ENCODE results near the gene UBE4A.

UBE4A gene

DNA sequence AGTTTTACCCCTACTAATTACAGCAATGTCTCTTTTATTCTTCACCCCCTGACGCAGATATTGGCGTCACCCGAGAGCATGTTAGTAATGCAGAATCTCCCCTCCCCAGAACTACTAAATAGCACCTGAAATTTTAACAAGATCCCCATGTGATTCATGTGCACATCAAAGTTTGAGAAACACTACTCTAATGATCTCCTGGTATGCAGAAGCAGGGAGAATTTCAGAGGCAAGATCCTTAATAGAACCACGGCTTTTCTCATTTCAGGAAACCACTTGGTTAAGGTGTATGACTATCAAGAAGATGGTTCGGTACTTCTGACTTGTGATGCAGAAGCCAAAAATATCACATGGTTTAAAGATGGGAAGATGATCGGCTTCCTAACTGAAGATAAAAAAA, 9.9 kb upstream of the UBE4A start:
- no peak for TF ChIP-seq CTCF (IDR thresholded peaks at IDR 0.05; ENCODE audit: insufficient read depth, low read length)
- TF ChIP-seq, protein P1, sequence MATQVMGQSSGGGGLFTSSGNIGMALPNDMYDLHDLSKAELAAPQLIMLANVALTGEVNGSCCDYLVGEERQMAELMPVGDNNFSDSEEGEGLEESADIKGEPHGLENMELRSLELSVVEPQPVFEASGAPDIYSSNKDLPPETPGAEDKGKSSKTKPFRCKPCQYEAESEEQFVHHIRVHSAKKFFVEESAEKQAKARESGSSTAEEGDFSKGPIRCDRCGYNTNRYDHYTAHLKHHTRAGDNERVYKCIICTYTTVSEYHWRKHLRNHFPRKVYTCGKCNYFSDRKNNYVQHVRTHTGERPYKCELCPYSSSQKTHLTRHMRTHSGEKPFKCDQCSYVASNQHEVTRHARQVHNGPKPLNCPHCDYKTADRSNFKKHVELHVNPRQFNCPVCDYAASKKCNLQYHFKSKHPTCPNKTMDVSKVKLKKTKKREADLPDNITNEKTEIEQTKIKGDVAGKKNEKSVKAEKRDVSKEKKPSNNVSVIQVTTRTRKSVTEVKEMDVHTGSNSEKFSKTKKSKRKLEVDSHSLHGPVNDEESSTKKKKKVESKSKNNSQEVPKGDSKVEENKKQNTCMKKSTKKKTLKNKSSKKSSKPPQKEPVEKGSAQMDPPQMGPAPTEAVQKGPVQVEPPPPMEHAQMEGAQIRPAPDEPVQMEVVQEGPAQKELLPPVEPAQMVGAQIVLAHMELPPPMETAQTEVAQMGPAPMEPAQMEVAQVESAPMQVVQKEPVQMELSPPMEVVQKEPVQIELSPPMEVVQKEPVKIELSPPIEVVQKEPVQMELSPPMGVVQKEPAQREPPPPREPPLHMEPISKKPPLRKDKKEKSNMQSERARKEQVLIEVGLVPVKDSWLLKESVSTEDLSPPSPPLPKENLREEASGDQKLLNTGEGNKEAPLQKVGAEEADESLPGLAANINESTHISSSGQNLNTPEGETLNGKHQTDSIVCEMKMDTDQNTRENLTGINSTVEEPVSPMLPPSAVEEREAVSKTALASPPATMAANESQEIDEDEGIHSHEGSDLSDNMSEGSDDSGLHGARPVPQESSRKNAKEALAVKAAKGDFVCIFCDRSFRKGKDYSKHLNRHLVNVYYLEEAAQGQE (IDR thresholded peaks at IDR 0.05; ENCODE audit: insufficient replicate concordance, low read depth), result no peak
- no peak for TF ChIP-seq POLR2AphosphoS5 (IDR thresholded peaks at IDR 0.05; ENCODE audit: low read depth)
- no peak for TF ChIP-seq GABPA (IDR thresholded peaks at IDR 0.05; ENCODE audit: low read depth)
- TF ChIP-seq SPI1 (IDR thresholded peaks at IDR 0.05; ENCODE audit: borderline replicate concordance, low read depth), result no peak
- DNase-seq (ENCODE audit: low read depth in 1 of 2, low spot score in 1 of 2), result no peak
- H3K27ac ChIP-seq (replicated peaks), result no peak overlapping the region
- H3K27me3 ChIP-seq (ENCODE audit: insufficient read depth, poor library complexity, severe bottlenecking), result no peaks in the 10 kb centered on the region
- H3K4me3 ChIP-seq (replicated peaks; ENCODE audit: insufficient read depth, low read length), result no peak overlapping the region

DNA sequence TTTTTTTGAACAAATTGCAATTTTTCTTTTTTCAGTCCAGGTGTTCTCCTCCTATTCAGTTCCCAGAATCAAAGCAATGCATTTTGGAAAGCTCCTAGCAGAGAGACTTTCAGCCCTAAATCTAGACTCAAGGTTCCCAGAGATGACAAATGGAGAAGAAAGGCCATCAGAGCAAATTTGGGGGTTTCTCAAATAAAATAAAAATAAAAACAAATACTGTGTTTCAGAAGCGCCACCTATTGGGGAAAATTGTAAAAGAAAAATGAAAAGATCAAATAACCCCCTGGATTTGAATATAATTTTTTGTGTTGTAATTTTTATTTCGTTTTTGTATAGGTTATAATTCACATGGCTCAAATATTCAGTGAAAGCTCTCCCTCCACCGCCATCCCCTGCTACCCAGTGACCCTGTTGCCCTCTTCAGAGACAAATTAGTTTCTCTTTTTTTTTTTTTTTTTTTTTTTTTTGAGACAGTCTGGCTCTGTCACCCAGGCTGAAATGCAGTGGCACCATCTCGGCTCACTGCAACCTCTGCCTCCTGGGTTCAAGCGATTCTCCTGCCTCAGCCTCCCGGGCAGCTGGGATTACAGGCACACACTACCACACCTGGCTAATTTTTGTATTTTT, 6.2 kb upstream of the UBE4A start:
- Histone ChIP-seq H3K27ac (replicated peaks) (no peak overlapping the region), H3K4me3 (replicated peaks; ENCODE audit: insufficient read depth, low read length) (no peak overlapping the region), H3K27me3 (ENCODE audit: insufficient read depth, poor library complexity, severe bottlenecking) (no peaks in the 10 kb centered on the region)
- TF ChIP-seq SPI1 (IDR thresholded peaks at IDR 0.05; ENCODE audit: borderline replicate concordance, low read depth) (no peak), POLR2AphosphoS5 (IDR thresholded peaks at IDR 0.05; ENCODE audit: low read depth) (no peak), CTCF (IDR thresholded peaks at IDR 0.05; ENCODE audit: insufficient read depth, low read length) (peak; percentile 11), GABPA (IDR thresholded peaks at IDR 0.05; ENCODE audit: low read depth) (no peak)
- TF ChIP-seq, protein P1 (IDR thresholded peaks at IDR 0.05; ENCODE audit: insufficient replicate concordance, low read depth), result no peak
- DNase-seq (ENCODE audit: low read depth in 1 of 2, low spot score in 1 of 2), result no peak

- no peak for DNase-seq (ENCODE audit: low read depth in 1 of 2, low spot score in 1 of 2)
- Histone ChIP-seq H3K27me3 (ENCODE audit: insufficient read depth, poor library complexity, severe bottlenecking) (no peaks in the 10 kb centered on the region), H3K27ac (replicated peaks) (no peak overlapping the region), H3K4me3 (replicated peaks; ENCODE audit: insufficient read depth, low read length) (no peak overlapping the region)
- TF ChIP-seq SPI1 (IDR thresholded peaks at IDR 0.05; ENCODE audit: borderline replicate concordance, low read depth) (no peak), CTCF (IDR thresholded peaks at IDR 0.05; ENCODE audit: insufficient read depth, low read length) (no peak), GABPA (IDR thresholded peaks at IDR 0.05; ENCODE audit: low read depth) (no peak), POLR2AphosphoS5 (IDR thresholded peaks at IDR 0.05; ENCODE audit: low read depth) (no peak)
- TF ChIP-seq, protein P1 (IDR thresholded peaks at IDR 0.05; ENCODE audit: insufficient replicate concordance, low read depth), result no peak
Observed at GRCh38 chr11:118358071-118358470, 1.3 kb upstream of the UBE4A start.

All from HL-60 (cell line).